Neural cell (in vitro differentiated cells): Measurements from ENCODE around the gene CKLF.

ENCODE experiments used
- EP300 ChIP-seq: fragments of 450-650 bp; conservative IDR thresholded peaks from 2 replicates; pipeline ENCODE4 v1.6.1; 2014; ENCODE audit warnings: antibody characterized with exemption, mild to moderate bottlenecking, moderate library complexity; ENCODE audit not compliant: poor library complexity, severe bottlenecking
- EZH2 ChIP-seq: fragments of 200-600, 300-800 bp; shearing (Covaris generic), sonication (generic); IDR thresholded peaks from 2 replicates; pipeline ENCODE4 v1.6.1; 2014; ENCODE audit warnings: antibody characterized with exemption, low read length, borderline replicate concordance, mild to moderate bottlenecking; ENCODE audit not compliant: insufficient read depth, poor library complexity, severe bottlenecking
- POLR2AphosphoS5 ChIP-seq: IDR thresholded peaks from 2 replicates; pipeline ENCODE4 v1.6.1; 2012
- RAD21 ChIP-seq: fragments of 450-650 bp; conservative IDR thresholded peaks from 2 replicates; pipeline ENCODE4 v1.6.1; 2014; ENCODE audit warnings: antibody characterized with exemption, mild to moderate bottlenecking, moderate library complexity
- TF ChIP-seq, protein P1 (sequence below): fragments of 450-650 bp; IDR thresholded peaks from 2 replicates; pipeline ENCODE4 v1.5.1; 2014; ENCODE audit warnings: antibody characterized with exemption, mild to moderate bottlenecking, moderate library complexity; ENCODE audit not compliant: poor library complexity, severe bottlenecking
- TF ChIP-seq, protein P2 (sequence below): IDR thresholded peaks from 2 replicates; pipeline ENCODE4 v1.6.1; 2012; ENCODE audit warnings: borderline replicate concordance

DNA sequence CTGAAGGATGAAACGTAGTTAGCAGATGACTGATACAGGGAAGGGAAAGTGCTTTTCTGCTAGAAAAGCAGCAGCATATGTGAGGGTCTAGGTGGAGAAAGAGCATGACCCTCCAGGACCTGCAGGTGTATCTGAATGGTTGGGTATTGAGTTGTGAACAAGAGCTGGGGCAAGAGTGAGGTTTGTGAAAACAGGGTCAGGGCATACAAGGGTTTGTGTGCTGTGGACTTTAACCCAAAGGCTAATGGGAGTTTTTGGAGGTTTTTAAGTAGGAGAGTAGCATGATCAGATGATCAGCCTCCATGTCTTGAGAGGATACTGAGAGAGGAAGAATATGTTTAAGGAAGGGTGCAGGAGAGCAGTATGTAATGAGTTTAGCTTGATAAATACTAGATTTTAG lies 7.7 kb downstream of the CKLF start:
- TF ChIP-seq EP300, result no peak
- TF ChIP-seq, protein P1, sequence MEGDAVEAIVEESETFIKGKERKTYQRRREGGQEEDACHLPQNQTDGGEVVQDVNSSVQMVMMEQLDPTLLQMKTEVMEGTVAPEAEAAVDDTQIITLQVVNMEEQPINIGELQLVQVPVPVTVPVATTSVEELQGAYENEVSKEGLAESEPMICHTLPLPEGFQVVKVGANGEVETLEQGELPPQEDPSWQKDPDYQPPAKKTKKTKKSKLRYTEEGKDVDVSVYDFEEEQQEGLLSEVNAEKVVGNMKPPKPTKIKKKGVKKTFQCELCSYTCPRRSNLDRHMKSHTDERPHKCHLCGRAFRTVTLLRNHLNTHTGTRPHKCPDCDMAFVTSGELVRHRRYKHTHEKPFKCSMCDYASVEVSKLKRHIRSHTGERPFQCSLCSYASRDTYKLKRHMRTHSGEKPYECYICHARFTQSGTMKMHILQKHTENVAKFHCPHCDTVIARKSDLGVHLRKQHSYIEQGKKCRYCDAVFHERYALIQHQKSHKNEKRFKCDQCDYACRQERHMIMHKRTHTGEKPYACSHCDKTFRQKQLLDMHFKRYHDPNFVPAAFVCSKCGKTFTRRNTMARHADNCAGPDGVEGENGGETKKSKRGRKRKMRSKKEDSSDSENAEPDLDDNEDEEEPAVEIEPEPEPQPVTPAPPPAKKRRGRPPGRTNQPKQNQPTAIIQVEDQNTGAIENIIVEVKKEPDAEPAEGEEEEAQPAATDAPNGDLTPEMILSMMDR, result no peak
- TF ChIP-seq, protein P2, sequence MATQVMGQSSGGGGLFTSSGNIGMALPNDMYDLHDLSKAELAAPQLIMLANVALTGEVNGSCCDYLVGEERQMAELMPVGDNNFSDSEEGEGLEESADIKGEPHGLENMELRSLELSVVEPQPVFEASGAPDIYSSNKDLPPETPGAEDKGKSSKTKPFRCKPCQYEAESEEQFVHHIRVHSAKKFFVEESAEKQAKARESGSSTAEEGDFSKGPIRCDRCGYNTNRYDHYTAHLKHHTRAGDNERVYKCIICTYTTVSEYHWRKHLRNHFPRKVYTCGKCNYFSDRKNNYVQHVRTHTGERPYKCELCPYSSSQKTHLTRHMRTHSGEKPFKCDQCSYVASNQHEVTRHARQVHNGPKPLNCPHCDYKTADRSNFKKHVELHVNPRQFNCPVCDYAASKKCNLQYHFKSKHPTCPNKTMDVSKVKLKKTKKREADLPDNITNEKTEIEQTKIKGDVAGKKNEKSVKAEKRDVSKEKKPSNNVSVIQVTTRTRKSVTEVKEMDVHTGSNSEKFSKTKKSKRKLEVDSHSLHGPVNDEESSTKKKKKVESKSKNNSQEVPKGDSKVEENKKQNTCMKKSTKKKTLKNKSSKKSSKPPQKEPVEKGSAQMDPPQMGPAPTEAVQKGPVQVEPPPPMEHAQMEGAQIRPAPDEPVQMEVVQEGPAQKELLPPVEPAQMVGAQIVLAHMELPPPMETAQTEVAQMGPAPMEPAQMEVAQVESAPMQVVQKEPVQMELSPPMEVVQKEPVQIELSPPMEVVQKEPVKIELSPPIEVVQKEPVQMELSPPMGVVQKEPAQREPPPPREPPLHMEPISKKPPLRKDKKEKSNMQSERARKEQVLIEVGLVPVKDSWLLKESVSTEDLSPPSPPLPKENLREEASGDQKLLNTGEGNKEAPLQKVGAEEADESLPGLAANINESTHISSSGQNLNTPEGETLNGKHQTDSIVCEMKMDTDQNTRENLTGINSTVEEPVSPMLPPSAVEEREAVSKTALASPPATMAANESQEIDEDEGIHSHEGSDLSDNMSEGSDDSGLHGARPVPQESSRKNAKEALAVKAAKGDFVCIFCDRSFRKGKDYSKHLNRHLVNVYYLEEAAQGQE, result no peak
- no peak for TF ChIP-seq RAD21
- no peak for TF ChIP-seq EZH2
- TF ChIP-seq POLR2AphosphoS5, result no peak
